ENCODE data around the gene HIVEP3.

The HIVEP3 gene

DNA sequence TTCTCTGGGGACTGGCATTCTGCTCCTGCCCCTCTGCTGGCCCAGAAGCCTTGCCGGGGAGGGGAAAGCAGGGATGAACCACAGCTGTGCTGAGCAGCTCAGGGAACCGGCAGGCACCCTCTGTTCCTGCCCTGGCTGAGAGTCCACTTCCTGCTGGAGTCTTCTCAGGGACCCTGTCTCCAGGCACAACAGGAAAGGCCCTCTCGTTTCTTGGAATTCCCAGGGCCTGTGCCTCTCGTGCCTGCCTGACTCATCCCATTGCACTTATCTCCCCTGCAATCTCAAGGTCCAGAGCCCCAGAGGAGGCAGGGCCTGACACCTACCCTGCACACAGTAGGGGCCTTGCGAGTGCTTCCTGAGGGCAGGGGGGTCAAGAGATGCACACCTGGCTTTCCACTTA lies 433.1 kb downstream of the HIVEP3 start:
- 0 out of 2 replicates have a peak, but pooled peaks cover 4% of the 10 kb centered on the region for H3K4me1 ChIP-seq (ENCODE audit: control insufficient read depth, insufficient read depth, low read length)
- no peaks in the 10 kb centered on the region for H3K36me3 ChIP-seq (ENCODE audit: control insufficient read depth in 2 of 2, insufficient read depth in 1 of 2, low read length in 2 of 2)
- TF ChIP-seq ZIC2 (tag by site-specific recombination; IDR thresholded peaks at IDR 0.05), result 0 out of 2 replicates have a peak, but pooled peaks have one; percentile 5
- no peak for TF ChIP-seq ZNF585B (tag by site-specific recombination; IDR thresholded peaks at IDR 0.05)
- TF ChIP-seq, protein P1, sequence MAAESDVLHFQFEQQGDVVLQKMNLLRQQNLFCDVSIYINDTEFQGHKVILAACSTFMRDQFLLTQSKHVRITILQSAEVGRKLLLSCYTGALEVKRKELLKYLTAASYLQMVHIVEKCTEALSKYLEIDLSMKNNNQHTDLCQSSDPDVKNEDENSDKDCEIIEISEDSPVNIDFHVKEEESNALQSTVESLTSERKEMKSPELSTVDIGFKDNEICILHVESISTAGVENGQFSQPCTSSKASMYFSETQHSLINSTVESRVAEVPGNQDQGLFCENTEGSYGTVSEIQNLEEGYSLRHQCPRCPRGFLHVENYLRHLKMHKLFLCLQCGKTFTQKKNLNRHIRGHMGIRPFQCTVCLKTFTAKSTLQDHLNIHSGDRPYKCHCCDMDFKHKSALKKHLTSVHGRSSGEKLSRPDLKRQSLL (tag by site-specific recombination; IDR thresholded peaks at IDR 0.05), result no peak
- TF ChIP-seq, protein P2, sequence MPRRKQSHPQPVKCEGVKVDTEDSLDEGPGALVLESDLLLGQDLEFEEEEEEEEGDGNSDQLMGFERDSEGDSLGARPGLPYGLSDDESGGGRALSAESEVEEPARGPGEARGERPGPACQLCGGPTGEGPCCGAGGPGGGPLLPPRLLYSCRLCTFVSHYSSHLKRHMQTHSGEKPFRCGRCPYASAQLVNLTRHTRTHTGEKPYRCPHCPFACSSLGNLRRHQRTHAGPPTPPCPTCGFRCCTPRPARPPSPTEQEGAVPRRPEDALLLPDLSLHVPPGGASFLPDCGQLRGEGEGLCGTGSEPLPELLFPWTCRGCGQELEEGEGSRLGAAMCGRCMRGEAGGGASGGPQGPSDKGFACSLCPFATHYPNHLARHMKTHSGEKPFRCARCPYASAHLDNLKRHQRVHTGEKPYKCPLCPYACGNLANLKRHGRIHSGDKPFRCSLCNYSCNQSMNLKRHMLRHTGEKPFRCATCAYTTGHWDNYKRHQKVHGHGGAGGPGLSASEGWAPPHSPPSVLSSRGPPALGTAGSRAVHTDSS (tag by site-specific recombination; IDR thresholded peaks at IDR 0.05), result no peak
- CTCF ChIA-PET, result interaction anchor here (0.9 to 1.0 kb wide), 3 partner anchors 9 to 30 kb away, joined by 3 read pairs; no protein-coding TSS in a partner anchor
- H3K27ac ChIP-seq (ENCODE audit: extremely low read depth, low read depth, low read length), result no peak overlapping the region
- POLR2A ChIA-PET, result no interaction called here
- H3K9me3 ChIP-seq (ENCODE audit: control insufficient read depth, insufficient read depth, low read depth, low read length), result no peaks in the 10 kb centered on the region
- no peak overlapping the region for H3K4me3 ChIP-seq (ENCODE audit: low read depth, low read length)

DNA sequence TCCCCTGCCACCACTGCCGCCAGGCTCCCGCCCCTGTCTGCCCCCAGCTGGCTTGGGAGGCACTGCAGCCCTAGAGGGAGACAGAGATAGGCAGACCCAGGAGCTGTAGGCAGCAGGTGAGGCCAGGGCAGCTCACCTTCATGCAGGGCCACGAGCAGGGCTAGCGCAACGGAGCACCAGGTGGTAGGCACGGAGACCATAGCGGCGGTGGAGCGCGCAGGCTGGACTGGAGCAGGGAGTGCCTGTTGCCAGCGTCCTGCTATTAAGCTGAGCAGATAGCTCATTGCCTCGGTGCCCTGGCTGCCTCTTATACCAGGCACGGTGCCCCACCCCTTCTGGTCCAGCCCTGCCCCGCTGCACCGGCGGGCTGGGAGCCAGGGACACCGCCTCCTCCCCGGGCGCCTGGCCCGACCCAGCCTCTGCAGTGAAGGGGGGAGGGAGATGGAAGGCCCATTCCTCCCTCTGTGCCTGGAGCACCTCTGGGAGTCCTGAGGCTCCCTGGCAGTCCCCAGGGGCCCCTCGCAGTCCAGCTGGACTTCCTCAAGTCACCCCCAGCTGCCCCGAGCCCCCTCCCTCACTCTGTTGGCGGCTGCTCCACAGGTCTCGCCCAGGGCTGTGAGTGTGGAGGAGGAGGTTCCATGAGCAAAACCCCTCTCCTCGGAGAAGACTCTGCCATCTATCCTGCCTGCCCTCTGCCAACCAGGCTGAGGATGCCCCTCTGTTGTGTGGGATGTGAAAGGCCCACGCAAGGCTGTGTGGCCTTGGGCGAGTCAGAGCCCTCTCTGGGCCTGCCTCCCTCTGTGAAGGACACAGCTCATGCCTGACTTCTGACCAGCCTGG lies 434.1 kb downstream of the HIVEP3 start, which contains the start of gene EDN2:
TSS of gene EDN2 (minus strand) at position 282 of the 840 bp plus-strand sequence. CDS start at position 200, 82 bp downstream.
- Histone ChIP-seq H3K36me3 (ENCODE audit: control insufficient read depth in 2 of 2, insufficient read depth in 1 of 2, low read length in 2 of 2) (no peaks in the 10 kb centered on the region), H3K4me3 (ENCODE audit: low read depth, low read length) (no peak within 1 kb of the TSS), H3K9me3 (ENCODE audit: control insufficient read depth, insufficient read depth, low read depth, low read length) (no peaks in the 10 kb centered on the region), H3K27ac (ENCODE audit: extremely low read depth, low read depth, low read length) (no peak within 1 kb of the TSS), H3K4me1 (ENCODE audit: control insufficient read depth, insufficient read depth, low read length) (0 out of 2 replicates have a peak, but pooled peaks cover 4% of the 10 kb centered on the region)
- ChIA-PET CTCF (interaction anchor here (0.5 to 3.7 kb wide), 8 partner anchors 9 to 170 kb away, joined by 3 to 34 read pairs (median 4); no protein-coding TSS in a partner anchor), POLR2A (interaction anchor here (1.0 to 1.9 kb wide), 2 partner anchors 9 to 12 kb away, joined by 4 read pairs; no protein-coding TSS in a partner anchor)
- peak; percentile 53; the same call in 1 of the 2 replicates for TF ChIP-seq ZNF768 (tag by site-specific recombination; IDR thresholded peaks at IDR 0.05)
- TF ChIP-seq, protein P3, sequence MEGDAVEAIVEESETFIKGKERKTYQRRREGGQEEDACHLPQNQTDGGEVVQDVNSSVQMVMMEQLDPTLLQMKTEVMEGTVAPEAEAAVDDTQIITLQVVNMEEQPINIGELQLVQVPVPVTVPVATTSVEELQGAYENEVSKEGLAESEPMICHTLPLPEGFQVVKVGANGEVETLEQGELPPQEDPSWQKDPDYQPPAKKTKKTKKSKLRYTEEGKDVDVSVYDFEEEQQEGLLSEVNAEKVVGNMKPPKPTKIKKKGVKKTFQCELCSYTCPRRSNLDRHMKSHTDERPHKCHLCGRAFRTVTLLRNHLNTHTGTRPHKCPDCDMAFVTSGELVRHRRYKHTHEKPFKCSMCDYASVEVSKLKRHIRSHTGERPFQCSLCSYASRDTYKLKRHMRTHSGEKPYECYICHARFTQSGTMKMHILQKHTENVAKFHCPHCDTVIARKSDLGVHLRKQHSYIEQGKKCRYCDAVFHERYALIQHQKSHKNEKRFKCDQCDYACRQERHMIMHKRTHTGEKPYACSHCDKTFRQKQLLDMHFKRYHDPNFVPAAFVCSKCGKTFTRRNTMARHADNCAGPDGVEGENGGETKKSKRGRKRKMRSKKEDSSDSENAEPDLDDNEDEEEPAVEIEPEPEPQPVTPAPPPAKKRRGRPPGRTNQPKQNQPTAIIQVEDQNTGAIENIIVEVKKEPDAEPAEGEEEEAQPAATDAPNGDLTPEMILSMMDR (tag by site-specific recombination; IDR thresholded peaks at IDR 0.05), result peak; percentile 59; the same call in 1 of the 2 replicates
- 0 out of 2 replicates have a peak, but pooled peaks have one; percentile 11 for TF ChIP-seq ZFHX2 (tag by site-specific recombination; conservative IDR thresholded peaks at IDR 0.05)
- no peak for TF ChIP-seq ZNF792 (tag by site-specific recombination; IDR thresholded peaks at IDR 0.05)
- TF ChIP-seq ZNF621 (tag by site-specific recombination; IDR thresholded peaks at IDR 0.05), result no peak
- no peak for TF ChIP-seq ZNF394 (tag by site-specific recombination; IDR thresholded peaks at IDR 0.05; ENCODE audit: borderline replicate concordance)

DNA sequence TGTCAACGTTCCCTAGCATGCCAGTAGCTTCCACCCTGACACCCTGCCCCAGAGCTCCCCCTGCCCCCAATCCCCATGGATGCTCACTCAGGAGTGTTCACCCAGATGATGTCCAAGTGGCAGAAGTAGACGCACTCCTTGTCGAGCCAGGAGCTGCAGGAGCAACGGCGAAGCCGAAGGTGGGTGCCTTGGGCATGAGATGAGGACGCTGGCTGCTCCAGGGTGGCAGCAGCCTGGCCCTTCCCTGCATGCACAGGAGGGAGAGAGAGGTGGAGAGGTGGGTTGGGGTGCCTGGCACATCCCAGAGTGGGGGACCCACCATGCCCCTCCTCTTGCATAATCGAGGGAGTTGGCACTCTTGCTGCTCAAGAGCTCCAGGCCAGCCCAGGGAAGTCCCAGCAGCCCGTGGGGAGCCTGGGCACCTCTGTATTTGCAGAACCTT lies 434.7 kb downstream of the HIVEP3 start:
- H3K4me1 ChIP-seq (ENCODE audit: control insufficient read depth, insufficient read depth, low read length), result 0 out of 2 replicates have a peak, but pooled peaks cover 4% of the 10 kb centered on the region
- ChIA-PET CTCF (interaction anchor here (0.6 to 3.7 kb wide), 6 partner anchors 8 to 661 kb away, joined by 3 to 34 read pairs (median 6); no protein-coding TSS in a partner anchor), POLR2A (interaction anchor here (1.0 to 1.9 kb wide), 2 partner anchors 9 to 13 kb away, joined by 4 read pairs; no protein-coding TSS in a partner anchor)
- no peaks in the 10 kb centered on the region for H3K36me3 ChIP-seq (ENCODE audit: control insufficient read depth in 2 of 2, insufficient read depth in 1 of 2, low read length in 2 of 2)
- no peaks in the 10 kb centered on the region for H3K9me3 ChIP-seq (ENCODE audit: control insufficient read depth, insufficient read depth, low read depth, low read length)
- H3K4me3 ChIP-seq (ENCODE audit: low read depth, low read length), result no peak overlapping the region
- H3K27ac ChIP-seq (ENCODE audit: extremely low read depth, low read depth, low read length), result no peak overlapping the region
- TF ChIP-seq ZNF155 (tag by site-specific recombination; IDR thresholded peaks at IDR 0.05), result no peak
- 0 out of 2 replicates have a peak, but pooled peaks have one; percentile 16 for TF ChIP-seq ZNF600 (tag by site-specific recombination; IDR thresholded peaks at IDR 0.05)

All from HEK293 (cell line).